KOPT-K1 (cell line): ENCODE data around the gene UFSP1.
"Not testable (repeated sequence)": the region's sequence is repeated elsewhere in the genome, so short reads cannot be mapped to it uniquely, and the experiment has no call there.

Experiments used
- H3K27ac ChIP-seq: fragments of 200-600 bp; sonication (generic); 2 replicates; pipeline ENCODE4 v1.5.1; 2016; ENCODE audit warnings: antibody characterized with exemption, mild to moderate bottlenecking, low read depth, low read length; ENCODE audit not compliant: poor library complexity, severe bottlenecking
- H3K36me3 ChIP-seq: fragments of 200-600 bp; sonication (generic); 2 replicates; pipeline ENCODE4 v1.5.1; 2017; ENCODE audit warnings: antibody characterized with exemption, mild to moderate bottlenecking, low read length, moderate library complexity; ENCODE audit not compliant: insufficient read depth
- H3K9me3 ChIP-seq: fragments of 200-600 bp; sonication (generic); 2 replicates; pipeline ENCODE4 v1.5.1; 2017; ENCODE audit warnings: antibody characterized with exemption, low read length, mild to moderate bottlenecking; ENCODE audit not compliant: insufficient read depth, poor library complexity, severe bottlenecking

UFSP1 gene

DNA sequence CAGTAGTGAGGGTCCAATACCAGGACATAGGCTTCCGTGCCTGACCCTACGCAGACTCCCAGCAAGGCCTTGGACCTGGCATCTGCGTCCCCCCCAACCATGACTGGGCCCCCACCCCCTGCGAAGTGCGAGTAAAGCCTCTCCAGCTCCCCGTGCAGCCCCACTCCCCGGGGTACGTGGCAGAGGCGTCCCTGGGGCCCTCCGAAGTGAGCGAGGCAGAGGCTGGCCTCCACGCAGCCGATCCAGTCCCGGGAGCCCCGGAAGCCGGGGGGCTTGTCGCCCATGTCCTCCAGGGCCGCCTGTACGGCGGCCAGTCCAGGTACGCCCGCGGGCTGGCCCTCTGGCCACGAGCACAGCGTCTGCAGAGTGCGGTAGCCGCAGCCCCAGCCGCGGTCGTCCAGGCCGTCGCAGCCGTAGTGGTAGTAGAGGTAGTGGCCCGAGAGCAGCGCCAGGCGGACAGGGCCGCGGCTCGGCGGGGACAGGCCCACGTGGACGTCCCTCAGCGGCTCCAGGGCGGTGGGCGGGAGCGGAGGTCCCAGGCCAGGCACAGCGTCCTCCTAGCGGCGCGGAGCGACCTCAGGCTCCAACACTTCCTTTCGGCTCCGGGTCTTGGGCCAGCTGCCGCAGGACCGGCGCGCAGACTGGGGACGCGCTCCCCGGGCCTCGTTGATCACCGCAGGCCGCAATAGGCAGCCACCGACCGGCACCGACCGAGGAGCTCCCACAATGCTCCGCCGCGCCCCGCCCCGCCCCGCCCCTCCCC is at the start of gene UFSP1:
Gene UFSP1 (minus strand): TSS at position 728 of the 763 bp plus-strand sequence. CDS start 444 bp downstream, at position 284.
- no peaks in the 10 kb centered on the region for H3K9me3 ChIP-seq
- H3K36me3 ChIP-seq, result peaks cover 48% of the 10 kb centered on the region
- H3K27ac ChIP-seq, result peak within 1 kb of the TSS; percentile 66

DNA sequence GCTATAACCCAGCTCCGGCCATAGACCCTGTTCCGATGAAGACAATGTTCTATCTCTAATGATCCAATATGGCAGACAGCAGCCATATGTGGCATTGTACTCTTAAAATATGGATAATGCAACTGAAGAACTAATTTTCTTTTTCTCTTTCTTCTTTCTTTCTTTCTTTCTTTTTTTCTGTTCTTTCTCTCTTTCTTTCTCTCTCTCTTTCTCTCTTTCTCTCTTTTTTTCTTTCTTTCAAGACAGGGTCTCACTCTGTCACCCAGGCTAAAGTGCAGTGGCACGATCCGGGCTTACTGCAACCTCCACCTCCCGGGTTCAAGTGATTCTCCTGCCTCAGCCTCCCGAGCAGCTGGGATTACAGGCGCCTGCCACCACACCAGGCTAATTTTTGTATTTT is 46.7 kb upstream of the UFSP1 start:
- not testable (repeated sequence) for H3K27ac ChIP-seq, H3K36me3 ChIP-seq
- peaks cover 30% of the 10 kb centered on the region for H3K9me3 ChIP-seq

DNA sequence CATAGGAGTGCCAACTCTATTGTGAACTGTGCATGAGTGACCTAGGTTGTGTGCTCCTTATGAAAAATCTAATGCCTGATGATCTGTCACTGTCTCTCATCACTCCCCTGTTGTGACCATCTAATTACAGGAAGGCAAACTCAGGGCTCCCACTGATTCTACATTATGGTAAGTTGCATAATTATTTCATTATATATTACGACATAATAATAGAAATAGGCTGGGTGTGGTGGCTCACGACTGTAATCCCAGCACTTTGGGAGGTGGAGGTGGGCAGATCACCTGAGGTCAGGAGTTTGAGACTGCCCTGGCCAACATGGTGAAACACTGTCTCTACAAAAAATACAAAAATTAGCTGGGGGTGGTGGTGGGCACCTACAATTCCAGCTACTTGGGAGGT is 45.9 kb upstream of the UFSP1 start:
- not testable (repeated sequence) for H3K27ac ChIP-seq, H3K36me3 ChIP-seq
- peaks cover 30% of the 10 kb centered on the region for H3K9me3 ChIP-seq

DNA sequence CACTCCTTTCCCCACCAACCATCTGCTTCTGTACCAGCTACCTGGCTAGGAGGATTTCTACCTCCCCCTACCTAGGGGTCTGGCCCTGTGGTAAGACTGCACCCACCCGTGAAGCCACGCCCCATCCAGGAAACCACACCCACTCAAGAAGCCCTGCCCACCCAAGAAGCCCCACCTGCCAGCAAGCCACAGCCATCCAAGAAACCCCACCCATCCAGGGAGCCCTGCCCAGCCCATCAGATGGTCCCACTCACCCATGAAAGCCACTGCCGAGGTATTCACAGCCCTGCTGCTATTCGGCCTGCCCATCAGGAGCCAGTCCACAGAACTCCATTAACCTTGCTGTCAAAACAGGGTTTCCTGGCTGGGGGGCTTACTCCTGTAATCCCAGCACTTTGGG is 44.2 kb upstream of the UFSP1 start:
- Histone ChIP-seq H3K27ac (no peak overlapping the region), H3K36me3 (no peaks in the 10 kb centered on the region), H3K9me3 (peaks cover 24% of the 10 kb centered on the region)

DNA sequence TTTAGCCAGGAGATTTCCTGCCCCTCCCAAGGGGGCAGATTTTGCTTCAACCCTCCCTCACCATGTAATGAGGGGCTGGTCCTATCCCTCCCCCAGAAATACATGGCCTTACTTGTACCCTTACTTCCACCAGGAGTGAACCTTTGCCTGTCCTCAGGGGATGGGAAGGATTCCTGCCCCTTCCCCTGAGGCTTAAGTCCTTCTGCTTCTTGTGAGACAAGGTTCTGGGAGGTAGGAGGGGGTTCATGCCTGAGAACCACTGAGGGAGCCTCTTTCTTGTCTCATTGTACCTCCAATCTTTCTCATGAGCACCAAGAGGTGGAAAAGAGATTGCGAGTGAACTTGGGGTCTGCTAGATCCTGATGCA is 40.3 kb upstream of the UFSP1 start:
- Histone ChIP-seq H3K27ac (no peak overlapping the region), H3K9me3 (peaks cover 20% of the 10 kb centered on the region), H3K36me3 (no peaks in the 10 kb centered on the region)

DNA sequence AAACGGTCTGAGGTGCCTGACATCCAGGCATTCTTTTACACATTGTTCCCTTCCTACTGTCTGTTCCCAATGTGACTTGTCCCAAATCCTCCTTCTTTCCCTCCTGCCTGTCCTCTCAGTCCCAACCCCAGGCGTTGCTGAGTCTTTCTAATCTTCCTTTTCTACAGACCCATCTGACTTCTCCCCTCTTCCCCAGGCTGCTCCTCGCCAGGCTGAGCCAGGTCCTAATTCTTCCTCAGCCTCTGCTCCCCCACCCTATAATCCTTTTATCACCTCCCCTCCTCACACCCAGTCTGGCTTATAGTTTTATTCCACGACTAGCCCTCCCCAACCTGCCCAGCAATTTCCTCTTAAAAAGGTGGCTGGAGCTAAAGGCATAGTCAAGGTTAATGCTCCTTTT is 34.1 kb upstream of the UFSP1 start:
- not testable (repeated sequence) for H3K9me3 ChIP-seq, H3K27ac ChIP-seq, H3K36me3 ChIP-seq

DNA sequence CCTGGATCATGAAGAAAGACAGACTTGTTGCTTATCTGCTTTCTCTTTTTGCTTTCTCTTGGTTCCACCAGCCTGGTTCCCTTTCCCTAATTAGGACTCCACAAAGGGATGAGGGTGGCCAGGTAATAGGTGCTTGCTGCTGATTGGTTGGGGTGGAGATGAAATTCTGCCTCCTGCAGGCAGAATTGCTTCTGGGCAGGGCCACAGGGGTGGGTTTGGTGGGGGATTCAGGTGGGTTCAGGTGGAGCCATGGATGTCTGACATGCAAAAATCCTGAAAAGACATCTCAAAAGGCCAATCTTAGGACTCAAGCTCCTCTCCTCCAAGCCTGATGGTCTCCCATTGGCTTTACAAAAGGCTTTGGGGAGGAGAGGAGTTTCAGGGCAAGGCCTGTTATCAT is 31.5 kb upstream of the UFSP1 start:
- no peaks in the 10 kb centered on the region for H3K36me3 ChIP-seq
- no peak overlapping the region for H3K27ac ChIP-seq
- no peaks in the 10 kb centered on the region for H3K9me3 ChIP-seq

DNA sequence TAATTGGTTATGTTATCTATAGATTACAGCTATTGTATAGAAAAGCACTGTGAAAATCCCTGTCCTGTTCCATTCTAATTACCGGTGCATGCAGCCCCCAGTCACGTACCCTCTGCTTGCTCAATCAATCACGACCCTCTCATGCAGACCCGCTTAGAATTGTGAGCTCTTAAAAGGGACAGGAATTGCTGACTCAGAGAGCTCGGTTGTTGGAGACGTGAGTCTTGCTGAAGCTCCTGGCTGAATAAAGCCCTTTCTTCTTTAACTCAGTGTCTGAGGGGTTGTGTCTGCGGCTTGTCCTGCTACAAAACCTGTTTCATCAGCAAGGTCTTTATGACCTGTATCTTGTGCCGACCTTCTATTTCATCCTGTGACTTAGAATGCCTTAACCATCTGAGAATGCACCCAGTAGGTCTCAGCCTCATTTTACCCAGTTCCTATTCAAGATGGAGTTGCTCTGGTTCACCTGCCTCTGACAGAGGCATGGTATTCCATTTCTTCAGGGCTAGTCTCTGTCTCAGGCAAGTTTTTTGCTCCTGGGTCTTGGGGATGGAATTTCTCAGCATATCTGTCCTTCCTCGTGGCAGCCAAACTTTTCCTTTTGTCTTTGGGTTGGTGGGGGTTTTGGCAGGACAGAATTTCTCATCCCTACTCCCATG is 30.4 kb upstream of the UFSP1 start:
- not testable (repeated sequence) for H3K27ac ChIP-seq

DNA sequence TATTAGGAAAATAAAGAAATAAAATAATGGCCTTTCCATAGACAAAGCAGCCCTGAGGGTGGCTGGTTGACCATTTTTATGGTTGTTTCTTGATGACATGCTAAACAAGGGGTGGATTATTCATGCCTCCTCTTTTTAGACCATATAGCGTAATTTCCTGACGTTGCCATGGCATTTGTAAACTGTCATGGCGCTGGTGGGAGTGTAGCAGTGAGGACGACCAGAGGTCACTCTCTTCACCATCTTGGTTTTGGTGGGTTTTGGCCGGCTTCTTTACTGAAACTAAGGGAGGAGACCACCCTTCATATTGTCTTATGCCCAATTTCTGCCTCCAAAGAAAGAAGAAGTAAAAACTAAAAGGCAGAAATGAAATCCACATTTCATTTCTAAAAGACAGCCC is 29.8 kb upstream of the UFSP1 start:
- H3K9me3 ChIP-seq, H3K36me3 ChIP-seq, H3K27ac ChIP-seq: not testable (repeated sequence)

More for the DNA sequence above, 30.4 kb upstream of the UFSP1 start:
- not testable (repeated sequence) for H3K36me3 ChIP-seq, H3K9me3 ChIP-seq

DNA sequence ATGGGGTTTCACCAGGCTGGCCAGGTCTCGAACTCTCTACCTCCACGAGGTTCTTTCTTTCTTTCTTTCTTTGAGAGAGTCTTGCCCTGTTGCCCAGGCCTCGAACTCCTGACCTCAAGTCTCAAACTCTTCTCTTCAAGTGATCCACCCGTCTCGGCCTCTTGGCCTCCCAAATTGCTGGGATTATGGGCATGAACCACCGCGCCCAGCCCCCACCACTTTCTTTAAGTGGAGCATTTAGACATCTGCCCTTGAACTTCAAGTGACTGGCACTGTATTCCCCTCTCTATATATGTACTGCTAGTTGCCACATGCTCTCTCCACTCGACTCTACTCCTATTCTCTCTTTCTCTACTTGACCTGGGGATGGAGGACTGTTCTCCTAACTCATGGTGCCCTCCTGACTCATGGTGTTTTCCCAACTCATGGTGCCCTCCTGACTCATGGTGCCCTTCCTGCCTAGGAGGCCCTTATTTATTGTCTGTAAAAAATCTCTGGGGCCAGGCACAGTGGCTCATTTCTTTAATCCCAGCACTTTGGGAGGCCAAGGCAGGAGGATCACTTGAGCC is 25.4 kb upstream of the UFSP1 start:
- no peak overlapping the region for H3K27ac ChIP-seq
- H3K36me3 ChIP-seq, result no peaks in the 10 kb centered on the region
- no peaks in the 10 kb centered on the region for H3K9me3 ChIP-seq

DNA sequence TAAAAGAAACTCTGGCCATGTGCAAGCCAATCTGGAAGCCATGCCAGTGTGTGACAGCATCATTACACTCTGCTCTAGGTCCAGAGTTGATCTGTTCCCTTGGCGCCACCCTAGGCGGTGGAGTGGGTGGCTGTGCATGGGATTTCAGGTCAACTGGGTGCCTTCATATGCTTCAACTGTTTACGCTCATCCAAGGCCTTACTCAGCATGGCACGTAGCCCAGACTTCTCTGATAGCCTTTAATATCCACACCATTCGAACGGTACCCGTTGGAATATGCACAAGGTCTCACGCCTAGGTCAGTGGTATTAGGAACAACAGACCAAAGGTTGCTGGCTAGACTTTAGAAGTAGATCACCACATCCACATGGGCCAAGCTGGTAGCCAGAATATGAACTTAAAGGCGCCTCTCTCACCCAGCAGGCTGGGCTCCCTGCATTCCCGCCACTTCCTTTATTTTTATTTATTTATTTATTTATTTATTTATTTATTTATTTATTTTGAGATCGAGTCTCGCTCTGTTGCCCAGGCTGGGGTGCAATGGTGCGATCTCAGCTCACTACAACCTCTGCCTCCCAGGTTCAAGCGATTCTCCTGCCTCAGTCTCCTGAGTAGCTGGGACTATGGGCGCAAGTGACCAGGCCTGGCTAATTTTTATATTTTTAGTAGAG is 24.8 kb upstream of the UFSP1 start:
- H3K9me3 ChIP-seq, result no peaks in the 10 kb centered on the region
- H3K27ac ChIP-seq, result no peak overlapping the region
- H3K36me3 ChIP-seq, result no peaks in the 10 kb centered on the region

DNA sequence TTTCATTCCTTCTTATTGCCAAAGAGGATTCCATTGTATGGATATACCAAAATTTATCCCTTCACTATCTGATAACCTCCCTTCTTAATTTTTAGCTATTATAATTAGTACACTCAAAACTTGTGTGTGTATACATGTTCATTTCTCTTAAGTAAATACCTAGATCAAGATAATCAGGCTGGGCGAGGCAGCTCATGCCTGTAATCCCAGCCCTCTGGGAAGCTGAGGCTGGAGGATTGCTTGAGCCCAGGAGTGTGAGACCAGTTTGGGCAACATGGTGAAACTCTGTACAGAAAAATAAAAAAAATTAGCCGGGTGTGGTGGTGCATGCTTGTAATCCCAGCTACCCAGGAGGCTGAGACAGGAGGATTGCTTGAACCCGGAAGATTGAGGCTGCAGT is 22.0 kb upstream of the UFSP1 start:
- no peak overlapping the region for H3K27ac ChIP-seq
- no peaks in the 10 kb centered on the region for H3K36me3 ChIP-seq

DNA sequence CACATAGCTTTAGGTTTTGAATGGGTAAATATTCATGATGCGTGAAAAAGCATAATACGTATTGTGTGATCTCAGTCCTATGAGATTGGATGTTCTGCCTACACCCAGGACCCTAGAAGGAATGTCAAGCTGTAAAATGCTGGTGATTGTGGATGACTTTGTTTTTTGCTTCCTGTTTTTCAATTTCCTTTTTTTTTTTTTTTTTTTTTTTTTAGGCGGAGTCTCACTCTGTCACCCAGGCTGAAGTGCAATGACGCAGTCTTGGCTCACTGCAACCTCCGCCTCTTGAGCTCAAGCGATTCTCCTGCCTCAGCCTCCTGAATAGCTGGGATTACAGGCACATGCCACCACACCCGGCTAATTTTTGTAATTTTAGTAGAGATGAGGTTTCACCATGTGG is 20.9 kb upstream of the UFSP1 start:
- H3K27ac ChIP-seq, H3K9me3 ChIP-seq, H3K36me3 ChIP-seq: not testable (repeated sequence)

More for the DNA sequence above, 22.0 kb upstream of the UFSP1 start:
- H3K9me3 ChIP-seq, result peaks cover 9% of the 10 kb centered on the region

DNA sequence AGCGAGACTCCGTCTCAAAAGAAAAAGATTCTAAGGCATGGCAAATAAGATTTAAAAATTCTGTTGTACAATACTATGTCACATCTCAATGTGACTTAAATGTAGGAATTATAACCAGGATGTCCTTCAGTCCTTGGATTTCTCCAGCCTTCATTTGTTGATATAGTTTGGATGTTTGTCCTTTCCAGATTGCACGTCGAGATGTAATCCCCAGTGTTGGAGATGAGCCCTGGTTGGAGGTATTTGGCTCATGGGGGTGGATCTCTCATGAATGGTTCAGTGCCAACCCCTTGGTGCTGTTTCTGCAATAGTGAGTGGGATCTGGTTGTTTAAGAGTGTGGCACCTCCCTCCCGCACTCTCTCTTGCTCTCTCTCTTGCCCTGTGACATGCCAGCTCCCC is 19.0 kb upstream of the UFSP1 start:
- H3K9me3 ChIP-seq, result peaks cover 9% of the 10 kb centered on the region
- no peaks in the 10 kb centered on the region for H3K36me3 ChIP-seq
- no peak overlapping the region for H3K27ac ChIP-seq

DNA sequence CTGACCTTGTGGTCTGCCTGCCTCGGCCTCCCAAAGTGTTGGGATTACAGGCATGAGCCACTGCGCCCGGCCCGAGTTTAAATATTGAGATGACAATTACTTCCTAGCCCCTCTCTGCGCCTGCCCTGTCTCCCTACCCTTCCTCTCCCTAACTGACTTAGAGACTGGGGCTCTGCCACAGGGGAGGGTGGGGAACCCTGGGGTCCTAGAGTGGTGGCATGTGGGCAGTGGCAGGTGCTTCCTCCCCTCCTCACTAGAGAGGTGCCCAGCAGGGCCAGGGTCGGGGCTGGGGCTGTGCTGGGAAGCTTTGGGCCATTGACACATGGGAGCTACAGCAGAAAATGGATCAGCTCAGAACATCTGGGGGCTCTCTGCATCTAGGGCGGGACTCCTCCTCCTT is 13.1 kb upstream of the UFSP1 start:
- no peak overlapping the region for H3K27ac ChIP-seq
- no peaks in the 10 kb centered on the region for H3K36me3 ChIP-seq
- no peaks in the 10 kb centered on the region for H3K9me3 ChIP-seq
